HL-60 (cell line): ENCODE results near the gene SLC25A53.

ENCODE experiments used
- DNase-seq, 2 experiments: peaks; one replicate each; pipeline ENCODE4 v3.0.0-alpha.2; 2010 to 2020; ENCODE audit warnings: low read depth in 1 of 2, low spot score in 1 of 2
- H3K27ac ChIP-seq: fragments of 250-450 bp; sonication (Bioruptor Pico); replicated peaks from 2 replicates; pipeline ENCODE4 v1.5.1; 2020; ENCODE audit warnings: mild to moderate bottlenecking, moderate library complexity
- H3K27me3 ChIP-seq: fragments of 250-450 bp; sonication (Bioruptor Pico); 2 replicates; pipeline ENCODE4 v1.5.1; 2021; ENCODE audit warnings: mild to moderate bottlenecking, moderate library complexity; ENCODE audit not compliant: insufficient read depth, poor library complexity, severe bottlenecking
- H3K4me3 ChIP-seq: replicated peaks from 2 replicates; pipeline ENCODE4 v1.5.1; 2011; ENCODE audit warnings: mild to moderate bottlenecking, control low read depth, low read length; ENCODE audit not compliant: insufficient read depth
- CTCF ChIP-seq: IDR thresholded peaks from one replicate; pipeline ENCODE4 v1.5.1; 2011; ENCODE audit warnings: low read length, control low read depth, inconsistent platforms; ENCODE audit not compliant: insufficient read depth
- GABPA ChIP-seq: IDR thresholded peaks from 2 replicates; pipeline ENCODE4 v1.6.1; 2012; ENCODE audit warnings: low read depth
- POLR2AphosphoS5 ChIP-seq: IDR thresholded peaks from 2 replicates; pipeline ENCODE4 v1.6.1; 2012; ENCODE audit warnings: low read depth
- REST ChIP-seq: IDR thresholded peaks from 2 replicates; pipeline ENCODE4 v1.6.1; 2012; ENCODE audit warnings: low read depth; ENCODE audit not compliant: insufficient replicate concordance
- SPI1 ChIP-seq: IDR thresholded peaks from 2 replicates; pipeline ENCODE4 v1.6.1; 2012; ENCODE audit warnings: low read depth, mild to moderate bottlenecking, borderline replicate concordance

SLC25A53 gene

GRCh38 chrX:104105330-104106262, 51.2 kb downstream of the SLC25A53 start:
- Histone ChIP-seq H3K27ac (no peak overlapping the region), H3K4me3 (no peak overlapping the region), H3K27me3 (no peaks in the 10 kb centered on the region)
- DNase-seq, result no peak
- TF ChIP-seq REST (no peak), CTCF (no peak), POLR2AphosphoS5 (no peak), SPI1 (no peak), GABPA (no peak)

- DNase-seq, result no peak
- Histone ChIP-seq H3K4me3 (no peak overlapping the region), H3K27ac (no peak overlapping the region), H3K27me3 (peaks cover 3% of the 10 kb centered on the region)
- TF ChIP-seq SPI1, result no peak
- TF ChIP-seq REST, result no peak
- no peak for TF ChIP-seq POLR2AphosphoS5
- no peak for TF ChIP-seq CTCF
- no peak for TF ChIP-seq GABPA
Observed at GRCh38 chrX:104104676-104105075, 52.1 kb downstream of the SLC25A53 start.

- no peak overlapping the region for H3K27ac ChIP-seq
- DNase-seq, result no peak
- H3K27me3 ChIP-seq, result peaks cover 3% of the 10 kb centered on the region
- no peak overlapping the region for H3K4me3 ChIP-seq
- no peak for TF ChIP-seq SPI1
- no peak for TF ChIP-seq POLR2AphosphoS5
- TF ChIP-seq CTCF, result no peak
- TF ChIP-seq GABPA, result no peak
- no peak for TF ChIP-seq REST
Observed at GRCh38 chrX:104098919-104099318, 57.9 kb downstream of the SLC25A53 start.
